ENCODE data around the gene NPAS3.

NPAS3 gene

DNA sequence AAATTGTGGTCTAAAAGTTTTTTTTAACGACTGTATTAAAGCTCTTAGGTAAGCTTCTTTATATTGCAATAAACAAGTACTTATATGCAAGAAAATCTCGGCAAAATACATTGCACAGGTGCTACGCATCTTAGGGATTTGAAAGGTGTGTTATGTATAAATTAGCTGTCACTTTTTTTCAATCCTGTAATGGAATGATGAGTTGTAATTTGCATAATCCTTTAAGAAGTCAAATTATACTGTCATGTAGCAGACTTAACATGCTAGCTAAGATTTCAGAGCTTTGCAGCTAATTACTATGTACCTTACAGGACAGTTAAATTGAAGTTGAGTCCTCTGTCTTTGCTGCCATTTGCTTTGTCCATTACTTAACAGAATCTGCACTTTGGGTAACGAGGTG is 117.5 kb downstream of the NPAS3 start:
- TF ChIP-seq, protein P1, sequence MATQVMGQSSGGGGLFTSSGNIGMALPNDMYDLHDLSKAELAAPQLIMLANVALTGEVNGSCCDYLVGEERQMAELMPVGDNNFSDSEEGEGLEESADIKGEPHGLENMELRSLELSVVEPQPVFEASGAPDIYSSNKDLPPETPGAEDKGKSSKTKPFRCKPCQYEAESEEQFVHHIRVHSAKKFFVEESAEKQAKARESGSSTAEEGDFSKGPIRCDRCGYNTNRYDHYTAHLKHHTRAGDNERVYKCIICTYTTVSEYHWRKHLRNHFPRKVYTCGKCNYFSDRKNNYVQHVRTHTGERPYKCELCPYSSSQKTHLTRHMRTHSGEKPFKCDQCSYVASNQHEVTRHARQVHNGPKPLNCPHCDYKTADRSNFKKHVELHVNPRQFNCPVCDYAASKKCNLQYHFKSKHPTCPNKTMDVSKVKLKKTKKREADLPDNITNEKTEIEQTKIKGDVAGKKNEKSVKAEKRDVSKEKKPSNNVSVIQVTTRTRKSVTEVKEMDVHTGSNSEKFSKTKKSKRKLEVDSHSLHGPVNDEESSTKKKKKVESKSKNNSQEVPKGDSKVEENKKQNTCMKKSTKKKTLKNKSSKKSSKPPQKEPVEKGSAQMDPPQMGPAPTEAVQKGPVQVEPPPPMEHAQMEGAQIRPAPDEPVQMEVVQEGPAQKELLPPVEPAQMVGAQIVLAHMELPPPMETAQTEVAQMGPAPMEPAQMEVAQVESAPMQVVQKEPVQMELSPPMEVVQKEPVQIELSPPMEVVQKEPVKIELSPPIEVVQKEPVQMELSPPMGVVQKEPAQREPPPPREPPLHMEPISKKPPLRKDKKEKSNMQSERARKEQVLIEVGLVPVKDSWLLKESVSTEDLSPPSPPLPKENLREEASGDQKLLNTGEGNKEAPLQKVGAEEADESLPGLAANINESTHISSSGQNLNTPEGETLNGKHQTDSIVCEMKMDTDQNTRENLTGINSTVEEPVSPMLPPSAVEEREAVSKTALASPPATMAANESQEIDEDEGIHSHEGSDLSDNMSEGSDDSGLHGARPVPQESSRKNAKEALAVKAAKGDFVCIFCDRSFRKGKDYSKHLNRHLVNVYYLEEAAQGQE (IDR thresholded peaks at IDR 0.05; ENCODE audit: insufficient read depth in 1 of 2, low read depth in 2 of 2, low read length in 2 of 2): no peak
- TF ChIP-seq TAF1 (IDR thresholded peaks at IDR 0.05; ENCODE audit: borderline replicate concordance, insufficient read depth, low read length) (no peak), SIN3A (IDR thresholded peaks at IDR 0.05; ENCODE audit: borderline replicate concordance, insufficient read depth, low read length) (no peak), FOXP2 (optimal IDR thresholded peaks at IDR 0.05; ENCODE audit: borderline replicate concordance, extremely low read depth, extremely low read length, insufficient read depth) (no peak), POLR2AphosphoS5 (IDR thresholded peaks at IDR 0.05; ENCODE audit: low read depth, low read length) (no peak)

DNA sequence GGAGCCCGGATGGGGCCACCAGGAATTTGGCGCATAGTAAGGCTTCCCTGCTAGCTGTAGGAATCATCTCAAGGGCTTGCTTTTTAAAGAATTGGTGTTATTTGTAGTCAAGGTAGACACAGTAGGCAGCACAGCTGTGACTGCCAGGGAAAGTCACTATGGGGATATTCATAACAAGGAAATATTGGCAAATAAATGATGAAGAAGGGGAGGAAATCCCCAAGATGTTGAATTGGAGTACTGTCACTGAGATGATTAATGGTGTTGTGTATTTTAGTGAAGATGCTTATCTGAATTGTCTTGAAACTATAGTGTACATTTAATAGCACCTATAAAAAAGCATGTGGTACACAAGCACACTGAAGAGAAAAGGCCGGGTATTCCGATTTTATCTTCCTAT is 118.9 kb downstream of the NPAS3 start:
- TF ChIP-seq FOXP2 (optimal IDR thresholded peaks at IDR 0.05; ENCODE audit: borderline replicate concordance, extremely low read depth, extremely low read length, insufficient read depth) (no peak), SIN3A (IDR thresholded peaks at IDR 0.05; ENCODE audit: borderline replicate concordance, insufficient read depth, low read length) (no peak), TAF1 (IDR thresholded peaks at IDR 0.05; ENCODE audit: borderline replicate concordance, insufficient read depth, low read length) (no peak), POLR2AphosphoS5 (IDR thresholded peaks at IDR 0.05; ENCODE audit: low read depth, low read length) (no peak)
- TF ChIP-seq, protein P1 (IDR thresholded peaks at IDR 0.05; ENCODE audit: insufficient read depth in 1 of 2, low read depth in 2 of 2, low read length in 2 of 2): no peak

DNA sequence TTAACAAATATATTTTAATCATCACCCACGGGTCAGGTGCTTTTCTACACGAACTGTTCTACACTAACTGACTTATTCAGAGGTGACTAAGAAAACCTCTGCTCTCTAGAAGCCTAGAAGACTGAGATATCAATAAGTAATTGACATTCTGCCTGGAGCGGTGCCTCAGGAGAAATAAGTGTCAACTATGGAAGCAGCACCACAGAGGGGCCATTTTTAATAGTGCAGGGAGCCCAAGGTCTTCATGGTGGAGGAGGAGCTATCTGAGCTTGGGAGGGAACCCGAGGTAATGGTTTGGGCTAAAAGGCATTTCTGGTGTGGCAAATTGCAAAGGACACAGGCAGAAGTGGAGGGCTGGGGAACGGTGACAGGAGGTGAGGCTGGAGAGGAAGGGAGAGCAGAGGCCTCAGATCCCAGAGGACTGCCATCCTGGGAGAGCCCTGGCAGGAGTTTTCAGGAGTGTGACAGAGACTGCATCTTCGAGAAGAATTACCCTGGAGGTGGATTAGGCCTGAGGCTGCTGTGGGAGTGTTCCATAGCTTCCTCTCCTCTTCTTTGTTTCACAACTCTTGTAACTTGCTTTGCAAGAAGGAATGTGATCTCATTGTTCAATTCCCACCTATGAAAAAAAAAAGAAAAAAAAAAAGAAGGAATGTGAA is 123.1 kb downstream of the NPAS3 start:
- TF ChIP-seq FOXP2 (optimal IDR thresholded peaks at IDR 0.05; ENCODE audit: borderline replicate concordance, extremely low read depth, extremely low read length, insufficient read depth): no peak
- no peak for TF ChIP-seq TAF1 (IDR thresholded peaks at IDR 0.05; ENCODE audit: borderline replicate concordance, insufficient read depth, low read length)
- TF ChIP-seq POLR2AphosphoS5 (IDR thresholded peaks at IDR 0.05; ENCODE audit: low read depth, low read length): no peak
- TF ChIP-seq, protein P1 (IDR thresholded peaks at IDR 0.05; ENCODE audit: insufficient read depth in 1 of 2, low read depth in 2 of 2, low read length in 2 of 2): no peak
- TF ChIP-seq SIN3A (IDR thresholded peaks at IDR 0.05; ENCODE audit: borderline replicate concordance, insufficient read depth, low read length): no peak

DNA sequence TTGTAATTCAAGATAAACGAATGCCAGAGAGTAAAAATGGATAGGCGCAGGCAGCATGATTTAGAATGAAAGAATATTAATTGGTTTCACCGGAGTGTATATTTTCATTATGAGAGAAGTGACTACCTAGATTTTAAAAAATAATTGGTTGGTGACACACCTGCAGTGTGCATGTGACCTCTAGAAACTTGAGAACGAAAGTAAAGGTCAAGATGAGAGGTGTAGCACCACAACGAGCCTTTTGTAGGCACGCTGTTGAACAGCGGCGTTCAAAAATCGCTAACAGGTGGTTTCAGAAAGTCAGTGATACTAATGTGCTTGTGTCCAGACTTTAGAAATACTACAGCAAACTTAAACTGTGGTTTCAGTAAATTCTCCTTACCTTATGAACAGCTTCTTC is 123.8 kb downstream of the NPAS3 start:
- TF ChIP-seq FOXP2 (optimal IDR thresholded peaks at IDR 0.05; ENCODE audit: borderline replicate concordance, extremely low read depth, extremely low read length, insufficient read depth) (no peak), POLR2AphosphoS5 (IDR thresholded peaks at IDR 0.05; ENCODE audit: low read depth, low read length) (no peak), TAF1 (IDR thresholded peaks at IDR 0.05; ENCODE audit: borderline replicate concordance, insufficient read depth, low read length) (no peak), SIN3A (IDR thresholded peaks at IDR 0.05; ENCODE audit: borderline replicate concordance, insufficient read depth, low read length) (no peak)
- TF ChIP-seq, protein P1 (IDR thresholded peaks at IDR 0.05; ENCODE audit: insufficient read depth in 1 of 2, low read depth in 2 of 2, low read length in 2 of 2): no peak

All from PFSK-1 (cell line).